GM12878 (cell line): Measurements from ENCODE around the gene KLF3. TPM values are rescaled to one million over a fixed set of nuclear protein-coding genes. Genes with fewer than 3 reads are reported as not detected.
A peak's percentile ranks its signal among the peaks of the same experiment; 100 is the strongest.

ENCODE experiments used
- ATAC-seq: fragments of 200-7000 bp; cut with Tn5 transposase; 3 replicates; pipeline ENCODE4 v1.9.1; 2020; ENCODE audit warnings: mild to moderate bottlenecking, moderate library complexity
- BruUV-seq: library from RNA; stranded (reverse); fragments of 400-500 nt; replicated peaks from 2 replicates; lab custom pipeline; 2021; lab: Mats Ljungman, UMichigan
- CTCF ChIA-PET: fragments of 300-600 bp; sonication (Branson Sonifier 250); formaldehyde crosslinking; extraction: SDS; loops from one replicate; lab custom pipeline; 2021; ENCODE audit warnings: inconsistent platforms; lab: Yijun Ruan, JAX
- POLR2A ChIA-PET: fragments of 350-600 bp; formaldehyde crosslinking; extraction: SDS; loops from one replicate; lab custom pipeline; 2021; ENCODE audit warnings: inconsistent platforms; lab: Charles Lee
- RAD21 ChIA-PET: fragments of 300-600 bp; sonication (Branson Sonifier 250); formaldehyde crosslinking; loops from one replicate; lab custom pipeline; 2023; ENCODE audit warnings: antibody characterized with exemption; ENCODE audit not compliant: unreplicated experiment; lab: Charles Lee
- SMC1A ChIA-PET: fragments of 300-600 bp; sonication (Branson Sonifier 250); formaldehyde crosslinking; loops from one replicate; lab custom pipeline; 2023; ENCODE audit not compliant: unreplicated experiment, uncharacterized antibody; lab: Charles Lee
- DNase-seq: peaks from one replicate; pipeline ENCODE4 v3.0.0-alpha.2; 2011; ENCODE audit warnings: low read depth, low spot score
- FAIRE-seq: peaks from 3 replicates; lab custom pipeline; 2011; peaks lifted over from hg19 to GRCh38; lab: Jason Lieb, UNC
- H2AFZ ChIP-seq: 2 replicates; pipeline ENCODE4 v1.6.0; 2011; ENCODE audit warnings: low read depth, low read length, control low read depth; ENCODE audit not compliant: control insufficient read depth
- H3K27ac ChIP-seq: 2 replicates; pipeline ENCODE4 v1.5.1; 2011; ENCODE audit warnings: control low read depth; ENCODE audit not compliant: control insufficient read depth, insufficient read depth
- H3K27me3 ChIP-seq, 2 experiments: replicated peaks in 1 of 2; 2 replicates each; pipeline versions ENCODE4 v1.6.0 to v1.6.1; 2011; ENCODE audit warnings: low read length in 1 of 2; ENCODE audit not compliant: control insufficient read depth in 2 of 2, insufficient read depth in 2 of 2
- H3K36me3 ChIP-seq, 2 experiments: 2 replicates each; pipeline ENCODE4 v1.5.1; 2011; ENCODE audit warnings: low read length in 1 of 2; ENCODE audit not compliant: control insufficient read depth in 2 of 2, insufficient read depth in 2 of 2
- H3K4me1 ChIP-seq: 2 replicates; pipeline ENCODE4 v1.6.1; 2011; ENCODE audit warnings: mild to moderate bottlenecking, low read length, moderate library complexity, mixed read lengths; ENCODE audit not compliant: control insufficient read depth, insufficient read depth
- H3K4me2 ChIP-seq: 2 replicates; pipeline ENCODE4 v1.6.0; 2011; ENCODE audit warnings: control low read depth; ENCODE audit not compliant: control insufficient read depth, insufficient read depth
- H3K4me3 ChIP-seq: fragments of 200-600 bp; sonication (generic); 2 replicates; pipeline ENCODE4 v1.5.1; 2016
- H3K79me2 ChIP-seq: 2 replicates; pipeline ENCODE4 v1.6.0; 2011; ENCODE audit warnings: low read length; ENCODE audit not compliant: control insufficient read depth, insufficient read depth
- H3K9ac ChIP-seq: 2 replicates; pipeline ENCODE4 v1.8.0; 2011; ENCODE audit warnings: low read length, control low read depth, mixed read lengths; ENCODE audit not compliant: control insufficient read depth, insufficient read depth
- H3K9me3 ChIP-seq: replicated peaks from 3 replicates; pipeline ENCODE4 v1.5.1; 2011; ENCODE audit warnings: mild to moderate bottlenecking, low read length; ENCODE audit not compliant: control insufficient read depth, insufficient read depth
- H4K20me1 ChIP-seq: 2 replicates; pipeline ENCODE4 v1.6.0; 2011; ENCODE audit not compliant: control insufficient read depth, insufficient read depth
- EED ChIP-seq: sonication (generic); IDR thresholded peaks from 2 replicates; pipeline ENCODE4 v1.6.1; 2016; ENCODE audit warnings: antibody characterized with exemption, low read depth
- ELK1 ChIP-seq: IDR thresholded peaks from 2 replicates; pipeline ENCODE4 v1.6.1; 2012; ENCODE audit warnings: low read depth, low read length, improper control_type of control experiment
- ETV6 ChIP-seq, 2 experiments: fragments of 450-650 bp in 1 of 2; IDR thresholded peaks in 1 of 2; conservative IDR thresholded peaks in 1 of 2; 2 replicates each; pipeline ENCODE4 v1.6.1; 2014; ENCODE audit warnings: antibody characterized with exemption in 1 of 2, borderline replicate concordance in 1 of 2, low read depth in 1 of 2, mild to moderate bottlenecking in 1 of 2, moderate library complexity in 1 of 2
- EZH2 ChIP-seq: IDR thresholded peaks from 2 replicates; pipeline ENCODE4 v1.6.1; 2012; ENCODE audit warnings: low read depth, mild to moderate bottlenecking, control low read depth, inconsistent platforms, low read length, borderline replicate concordance; ENCODE audit not compliant: control insufficient read depth
- GABPA ChIP-seq: IDR thresholded peaks from 2 replicates; pipeline ENCODE4 v1.6.1; 2014; ENCODE audit warnings: antibody characterized with exemption, low read depth, mild to moderate bottlenecking, inconsistent platforms
- HDAC2 ChIP-seq: fragments of 200-600 bp; sonication (generic); IDR thresholded peaks from 2 replicates; pipeline ENCODE4 v1.6.1; 2017
- IKZF1 ChIP-seq: fragments of 450-650 bp; conservative IDR thresholded peaks from 2 replicates; pipeline ENCODE4 v1.6.1; 2017; ENCODE audit warnings: antibody characterized with exemption, mild to moderate bottlenecking
- MXI1 ChIP-seq: fragments of 150-350 bp; IDR thresholded peaks from 2 replicates; pipeline ENCODE4 v1.6.1; 2011; ENCODE audit warnings: low read depth, mild to moderate bottlenecking, inconsistent platforms, low read length, improper control_type of control experiment
- NFIC ChIP-seq: IDR thresholded peaks from 2 replicates; pipeline ENCODE4 v1.6.1; 2012; ENCODE audit warnings: low read depth, mild to moderate bottlenecking, inconsistent platforms, low read length, moderate library complexity
- NR2C2 ChIP-seq: IDR thresholded peaks from 2 replicates; pipeline ENCODE4 v1.6.1; 2011; ENCODE audit warnings: borderline replicate concordance, low read depth; ENCODE audit not compliant: control insufficient read depth, insufficient read length
- RELB ChIP-seq: fragments of 450-650 bp; IDR thresholded peaks from 2 replicates; pipeline ENCODE4 v1.6.1; 2017; ENCODE audit warnings: low read depth, mild to moderate bottlenecking, moderate library complexity
- RUNX3 ChIP-seq: IDR thresholded peaks from 2 replicates; pipeline ENCODE4 v1.6.1; 2012; ENCODE audit warnings: low read length, inconsistent platforms
- SPI1 ChIP-seq: IDR thresholded peaks from 2 replicates; pipeline ENCODE4 v1.6.1; 2011; ENCODE audit warnings: low read depth, mild to moderate bottlenecking, low read length, moderate library complexity, borderline replicate concordance; ENCODE audit not compliant: insufficient read depth
- TCF12 ChIP-seq: IDR thresholded peaks from 2 replicates; pipeline ENCODE4 v1.6.1; 2011; ENCODE audit warnings: low read depth, mild to moderate bottlenecking, low read length
- YY1 ChIP-seq: IDR thresholded peaks from 2 replicates; pipeline ENCODE4 v1.6.1; 2011; ENCODE audit warnings: low read depth, mild to moderate bottlenecking, low read length
- ZNF384 ChIP-seq: IDR thresholded peaks from 2 replicates; pipeline ENCODE4 v1.6.1; 2012; ENCODE audit warnings: low read depth, mild to moderate bottlenecking, low read length, improper control_type of control experiment, borderline replicate concordance
- WGBS: methylation state at CpG from one replicate; pipeline ENCODE4 v1.1.6; 2016; ENCODE audit warnings: low lambda C conversion rate; ENCODE audit not compliant: insufficient replicate concordance, insufficient coverage; ENCODE audit errors: missing lambda C conversion rate; 5-methylcytosine and 5-hydroxymethylcytosine counted together
- in situ Hi-C: fragments of 300-500 bp; cut with MboI; formaldehyde crosslinking; loops from 9 replicates; pipeline ENCODE4 v1.14.3; 2018; ENCODE audit warnings: mixed read lengths
- intact Hi-C: fragments of 100-400 bp; cut with micrococcal nuclease; formaldehyde crosslinking; loops from one replicate; pipeline ENCODE4 v1.14.2; 2022; ENCODE audit not compliant: unreplicated experiment
- polyA plus RNA-seq, 11 experiments: library from polyadenylated mRNA; depleted of rRNA in 4 of 11; unstranded in 6 of 11; stranded (reverse) in 5 of 11; fragments of >200 nt; fragmentation: Nextera tagmentation in 4 of 11; fragmentation: Illumina TruSeq in 1 of 11; extraction: Ambion mirVana in 4 of 11; extraction: Trizol in 1 of 11; gene quantifications; 1 replicate in 1 of 11; 2 replicates in 10 of 11; pipeline versions ENCODE4 v1.2.1 to v1.2.3, GENCODE V29; 2011 to 2016; ENCODE audit warnings: inconsistent platforms in 2 of 11, missing spikeins in 2 of 11, low read depth in 1 of 11
- total RNA-seq, 4 experiments: library from RNA; depleted of rRNA in 3 of 4; stranded (reverse); fragments of >200 nt in 3 of 4; fragmentation: Illumina TruSeq in 1 of 4; extraction: Trizol in 1 of 4; gene quantifications; 2 replicates each; pipeline versions ENCODE4 v1.2.1 to v1.2.3, GENCODE V29; 2013 to 2021
- TF ChIP-seq, protein P1 (sequence below): fragments of 450-650 bp; IDR thresholded peaks from 2 replicates; pipeline ENCODE4 v1.6.1; 2016; ENCODE audit warnings: mild to moderate bottlenecking, moderate library complexity, borderline replicate concordance

Gene KLF3
- total and polyA plus RNA-seq, 10 of the 15 experiments (the other 5 are each of a cell fraction or from before 2014, with no cell fraction given), result 1.4 to 5.8 (median 2.1) TPM

DNA sequence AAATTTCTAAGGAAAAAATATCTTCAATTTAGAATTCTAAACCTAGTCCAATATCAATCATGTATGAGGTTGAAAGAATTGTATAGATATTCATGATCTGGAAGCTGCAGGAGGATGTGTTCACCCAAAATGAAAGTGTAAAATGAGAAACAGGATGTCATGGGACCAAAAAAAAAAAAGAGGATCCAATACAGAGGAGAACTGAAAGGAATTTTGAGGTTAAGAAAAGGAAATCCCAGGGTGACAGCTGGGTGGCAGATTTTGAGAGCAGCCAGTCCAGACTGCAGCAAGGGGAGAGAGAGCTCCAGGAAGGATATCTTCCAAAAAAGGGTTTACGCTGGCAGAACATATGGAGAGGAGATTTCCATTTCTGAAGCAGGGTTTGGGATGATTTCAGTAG is 79.9 kb downstream of the KLF3 start:
- Histone ChIP-seq H3K27ac (no peak overlapping the region), H3K27me3 (no peaks in the 10 kb centered on the region), H2AFZ (no peak overlapping the region), H3K9me3 (peaks cover 8% of the 10 kb centered on the region), H3K79me2 (no peaks in the 10 kb centered on the region), H4K20me1 (no peaks in the 10 kb centered on the region), H3K4me1 (peaks cover 6% of the 10 kb centered on the region; the same call in 1 of the 2 replicates), H3K4me2 (peak overlapping the region; percentile 6; the same call in 1 of the 2 replicates), H3K9ac (no peak overlapping the region), H3K4me3 (peak overlapping the region; percentile 15; the same call in 1 of the 2 replicates), H3K36me3 (no peaks in the 10 kb centered on the region)
- 100% methylated on average over 1 of the region's 1 CpG for WGBS
- ATAC-seq, result peak; percentile 55
- no TSS peak for BruUV-seq
- no peak for DNase-seq
- CTCF ChIA-PET, result interaction anchor here (0.6 to 5.6 kb wide), 6 partner anchors 13 to 672 kb away, joined by 3 to 23 read pairs (median 5); partner anchors contain the start of gene TLR10
- in situ Hi-C loops, result no loop called here
- POLR2A ChIA-PET, result interaction anchor here (0.5 to 0.6 kb wide), 2 partner anchors 38 to 761 kb away, joined by 3 to 6 read pairs; no protein-coding TSS in a partner anchor
- intact Hi-C loops, result no loop called here
- FAIRE-seq, result no peak
- RAD21 ChIA-PET, result interaction anchor here (1.0 to 1.2 kb wide), 2 partner anchors 15 to 39 kb away, joined by 3 read pairs; partner anchors contain the start of gene TLR10
- SMC1A ChIA-PET, result interaction anchor here (1.0 to 5.2 kb wide), 6 partner anchors 9 to 565 kb away, joined by 3 to 23 read pairs (median 7); partner anchors contain the start of gene TLR10
- peak in 1 of 2 experiments; percentile 19; a peak in 1 of 4 replicates for TF ChIP-seq ETV6 (conservative IDR thresholded peaks at IDR 0.05 in 1 of 2, IDR thresholded peaks at IDR 0.05 in 1 of 2; ENCODE audit: borderline replicate concordance in 1 of 2, low read depth in 1 of 2)
- TF ChIP-seq IKZF1, result peak; percentile 47
- TF ChIP-seq RUNX3, result peak; percentile 87
- TF ChIP-seq EED, result peak; percentile 83
- TF ChIP-seq MXI1, result no peak
- no peak for TF ChIP-seq NR2C2
- TF ChIP-seq GABPA, result no peak
- 0 out of 2 replicates have a peak, but pooled peaks have one; percentile 46 for TF ChIP-seq ZNF384
- 0 out of 2 replicates have a peak, but pooled peaks have one; percentile 22 for TF ChIP-seq TCF12
- no peak for TF ChIP-seq EZH2
- no peak for TF ChIP-seq ELK1
- peak; percentile 59; the same call in 1 of the 2 replicates for TF ChIP-seq SPI1
- TF ChIP-seq RELB, result peak; percentile 63
- no peak for TF ChIP-seq HDAC2
- TF ChIP-seq NFIC, result peak; percentile 68
- TF ChIP-seq YY1, result no peak
- TF ChIP-seq, protein P1, sequence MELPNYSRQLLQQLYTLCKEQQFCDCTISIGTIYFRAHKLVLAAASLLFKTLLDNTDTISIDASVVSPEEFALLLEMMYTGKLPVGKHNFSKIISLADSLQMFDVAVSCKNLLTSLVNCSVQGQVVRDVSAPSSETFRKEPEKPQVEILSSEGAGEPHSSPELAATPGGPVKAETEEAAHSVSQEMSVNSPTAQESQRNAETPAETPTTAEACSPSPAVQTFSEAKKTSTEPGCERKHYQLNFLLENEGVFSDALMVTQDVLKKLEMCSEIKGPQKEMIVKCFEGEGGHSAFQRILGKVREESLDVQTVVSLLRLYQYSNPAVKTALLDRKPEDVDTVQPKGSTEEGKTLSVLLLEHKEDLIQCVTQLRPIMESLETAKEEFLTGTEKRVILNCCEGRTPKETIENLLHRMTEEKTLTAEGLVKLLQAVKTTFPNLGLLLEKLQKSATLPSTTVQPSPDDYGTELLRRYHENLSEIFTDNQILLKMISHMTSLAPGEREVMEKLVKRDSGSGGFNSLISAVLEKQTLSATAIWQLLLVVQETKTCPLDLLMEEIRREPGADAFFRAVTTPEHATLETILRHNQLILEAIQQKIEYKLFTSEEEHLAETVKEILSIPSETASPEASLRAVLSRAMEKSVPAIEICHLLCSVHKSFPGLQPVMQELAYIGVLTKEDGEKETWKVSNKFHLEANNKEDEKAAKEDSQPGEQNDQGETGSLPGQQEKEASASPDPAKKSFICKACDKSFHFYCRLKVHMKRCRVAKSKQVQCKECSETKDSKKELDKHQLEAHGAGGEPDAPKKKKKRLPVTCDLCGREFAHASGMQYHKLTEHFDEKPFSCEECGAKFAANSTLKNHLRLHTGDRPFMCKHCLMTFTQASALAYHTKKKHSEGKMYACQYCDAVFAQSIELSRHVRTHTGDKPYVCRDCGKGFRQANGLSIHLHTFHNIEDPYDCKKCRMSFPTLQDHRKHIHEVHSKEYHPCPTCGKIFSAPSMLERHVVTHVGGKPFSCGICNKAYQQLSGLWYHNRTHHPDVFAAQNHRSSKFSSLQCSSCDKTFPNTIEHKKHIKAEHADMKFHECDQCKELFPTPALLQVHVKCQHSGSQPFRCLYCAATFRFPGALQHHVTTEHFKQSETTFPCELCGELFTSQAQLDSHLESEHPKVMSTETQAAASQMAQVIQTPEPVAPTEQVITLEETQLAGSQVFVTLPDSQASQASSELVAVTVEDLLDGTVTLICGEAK, result no peak
